ENCODE measurements around the gene RFTN1.

DNA sequence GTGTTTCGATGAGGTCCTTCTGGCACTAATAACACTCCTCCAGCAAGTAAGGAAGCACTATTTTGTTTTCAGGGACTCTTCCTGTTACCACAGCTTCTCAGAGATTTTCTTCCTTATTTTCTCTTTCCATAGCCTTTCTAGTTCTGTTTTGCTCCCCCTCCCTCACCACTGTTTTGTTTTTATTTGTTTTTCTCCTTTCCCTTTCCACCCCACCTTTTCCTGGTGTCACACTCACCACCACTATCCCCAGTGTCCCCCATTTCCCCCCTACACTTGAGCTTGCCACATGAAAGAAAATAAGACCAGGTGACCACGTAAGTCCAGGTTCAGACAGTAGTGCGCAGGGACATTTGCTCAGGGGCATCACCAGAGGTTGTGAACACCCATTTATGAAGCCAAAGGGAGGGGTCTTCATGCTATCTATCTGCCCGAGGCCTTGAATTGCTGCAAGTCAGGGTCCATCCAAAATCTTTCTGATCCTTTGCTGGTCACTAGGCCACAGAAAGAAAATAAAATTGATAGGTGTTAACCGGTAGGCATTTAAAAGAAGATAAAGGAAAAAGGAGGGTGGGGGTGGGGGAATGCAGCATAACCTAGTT is 1.4 kb upstream of the RFTN1 start:
- no peak for TF ChIP-seq POLR2A (IDR thresholded peaks at IDR 0.05; ENCODE audit: low read length)
- TF ChIP-seq GATA1 (IDR thresholded peaks at IDR 0.05; ENCODE audit: low read depth, low read length): no peak
